NOMO-1 treated with DMSO at 0.1 percent for 48 hours (cell line): Measurements from ENCODE around the gene SPIRE2.
"Not testable (repeated sequence)": the region's sequence is repeated elsewhere in the genome, so short reads cannot be mapped to it uniquely, and the experiment has no call there.

Source experiments
- DNase-seq: peaks from one replicate; lab custom pipeline; 2025; ENCODE audit not compliant: unreplicated experiment; lab: John Stamatoyannopoulos, UW

The SPIRE2 gene, protein sequence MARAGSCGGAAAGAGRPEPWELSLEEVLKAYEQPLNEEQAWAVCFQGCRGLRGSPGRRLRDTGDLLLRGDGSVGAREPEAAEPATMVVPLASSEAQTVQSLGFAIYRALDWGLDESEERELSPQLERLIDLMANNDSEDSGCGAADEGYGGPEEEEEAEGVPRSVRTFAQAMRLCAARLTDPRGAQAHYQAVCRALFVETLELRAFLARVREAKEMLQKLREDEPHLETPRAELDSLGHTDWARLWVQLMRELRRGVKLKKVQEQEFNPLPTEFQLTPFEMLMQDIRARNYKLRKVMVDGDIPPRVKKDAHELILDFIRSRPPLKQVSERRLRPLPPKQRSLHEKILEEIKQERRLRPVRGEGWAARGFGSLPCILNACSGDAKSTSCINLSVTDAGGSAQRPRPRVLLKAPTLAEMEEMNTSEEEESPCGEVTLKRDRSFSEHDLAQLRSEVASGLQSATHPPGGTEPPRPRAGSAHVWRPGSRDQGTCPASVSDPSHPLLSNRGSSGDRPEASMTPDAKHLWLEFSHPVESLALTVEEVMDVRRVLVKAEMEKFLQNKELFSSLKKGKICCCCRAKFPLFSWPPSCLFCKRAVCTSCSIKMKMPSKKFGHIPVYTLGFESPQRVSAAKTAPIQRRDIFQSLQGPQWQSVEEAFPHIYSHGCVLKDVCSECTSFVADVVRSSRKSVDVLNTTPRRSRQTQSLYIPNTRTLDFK

GRCh38 chr16:89828199-89828869 is at the start of gene SPIRE2:
SPIRE2 (plus strand) TSS chr16:89828475; CDS start chr16:89828551, 76 bp downstream.
- DNase-seq: peak; percentile 72

GRCh38 chr16:89779231-89779908 is 48.9 kb upstream of the SPIRE2 start:
- DNase-seq: no peak

- no peak for DNase-seq
Measured at GRCh38 chr16:89779909-89780305, 48.4 kb upstream of the SPIRE2 start.

DNA sequence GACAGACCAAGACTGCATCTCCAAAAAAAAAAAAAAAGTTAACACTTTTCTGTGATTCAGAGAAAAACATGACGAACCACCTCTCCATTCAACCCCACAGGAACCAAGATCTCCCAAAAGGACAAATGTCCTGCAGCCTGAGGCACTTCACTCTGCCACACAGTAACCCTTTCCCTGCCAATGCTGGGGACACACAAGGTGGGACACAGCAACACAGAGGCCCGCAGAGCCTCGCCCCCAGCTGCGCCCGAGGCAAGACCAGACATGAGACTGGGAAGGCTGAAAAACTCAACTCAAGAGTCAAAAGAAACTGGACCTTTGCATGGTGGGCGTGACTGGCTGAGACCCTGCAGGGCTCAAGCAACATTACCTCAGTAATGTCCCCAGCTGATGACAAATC is 45.8 kb upstream of the SPIRE2 start:
- no peak for DNase-seq

- DNase-seq: not testable (repeated sequence)
Measured at GRCh38 chr16:89783952-89784351, 44.3 kb upstream of the SPIRE2 start.

GRCh38 chr16:89784406-89784805 is 43.9 kb upstream of the SPIRE2 start:
- DNase-seq: no peak

DNA sequence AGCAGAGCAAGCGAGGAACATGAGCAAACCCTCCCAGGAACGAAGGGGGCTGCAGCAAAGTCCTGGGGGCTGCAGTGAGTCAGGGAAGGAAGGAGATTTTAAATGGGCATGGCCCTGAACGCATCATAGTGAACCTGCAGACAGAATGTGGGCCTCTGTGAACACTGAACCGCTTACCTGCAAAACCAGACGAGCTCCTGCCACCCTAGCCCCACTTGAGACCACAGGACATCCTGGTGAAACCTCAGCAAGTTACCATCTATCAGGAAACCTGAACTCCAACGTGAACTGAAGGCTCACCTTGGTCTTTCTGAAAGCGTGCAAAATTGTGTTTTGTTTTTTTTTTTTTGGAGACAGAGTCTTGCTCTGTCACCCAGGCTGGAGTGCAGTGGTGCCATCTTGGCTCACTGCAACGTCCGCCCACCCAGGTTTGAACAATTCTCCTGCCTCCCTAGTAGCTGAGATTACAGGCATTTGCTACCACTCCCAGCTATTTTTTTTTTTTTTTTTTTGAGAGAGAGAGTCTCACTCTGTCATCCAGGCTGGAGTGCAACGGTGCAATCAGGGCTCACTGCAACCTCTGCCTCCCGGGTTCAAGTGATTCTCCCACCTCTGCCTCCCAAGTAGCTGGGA is 42.6 kb upstream of the SPIRE2 start:
- DNase-seq: no peak

- no peak for DNase-seq
Measured at GRCh38 chr16:89786474-89787364, 41.6 kb upstream of the SPIRE2 start.

GRCh38 chr16:89787365-89787805 is 40.9 kb upstream of the SPIRE2 start:
- DNase-seq: no peak

DNA sequence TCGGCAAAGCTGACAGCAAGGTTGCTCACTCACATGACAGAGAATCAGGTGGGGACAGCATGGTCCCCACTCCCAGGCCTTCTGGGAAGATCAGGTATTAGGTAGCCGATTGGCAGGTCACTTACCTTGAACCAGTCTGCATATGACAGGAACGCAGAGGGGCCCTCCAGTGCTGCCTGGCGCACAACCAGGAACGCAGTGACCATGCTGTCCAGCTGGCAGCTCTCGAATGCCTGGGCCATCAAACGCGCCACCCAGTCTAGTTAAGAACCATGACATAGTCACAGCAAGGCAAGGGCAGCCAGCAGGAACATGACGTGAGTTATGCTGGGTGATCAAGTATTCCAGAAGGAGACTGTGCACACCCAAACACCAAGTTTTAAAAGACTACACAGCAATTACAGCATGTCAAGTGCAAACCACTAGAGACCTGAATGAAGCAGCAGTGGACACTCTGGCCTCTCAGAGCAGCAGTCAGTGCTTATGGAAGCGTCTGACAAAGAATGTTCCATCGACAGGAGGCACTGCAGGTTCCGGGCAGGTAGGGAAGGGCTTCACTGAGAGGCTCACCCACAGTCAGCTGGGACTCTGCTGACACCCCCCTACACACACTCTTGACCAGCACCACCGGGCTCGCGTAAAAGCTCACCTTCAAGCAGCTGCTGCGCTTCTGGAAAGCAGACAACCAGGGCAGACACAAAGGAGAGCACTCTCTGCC is 36.8 kb upstream of the SPIRE2 start:
- no peak for DNase-seq

GRCh38 chr16:89793092-89793491 is 35.2 kb upstream of the SPIRE2 start:
- DNase-seq: not testable (repeated sequence)

DNA sequence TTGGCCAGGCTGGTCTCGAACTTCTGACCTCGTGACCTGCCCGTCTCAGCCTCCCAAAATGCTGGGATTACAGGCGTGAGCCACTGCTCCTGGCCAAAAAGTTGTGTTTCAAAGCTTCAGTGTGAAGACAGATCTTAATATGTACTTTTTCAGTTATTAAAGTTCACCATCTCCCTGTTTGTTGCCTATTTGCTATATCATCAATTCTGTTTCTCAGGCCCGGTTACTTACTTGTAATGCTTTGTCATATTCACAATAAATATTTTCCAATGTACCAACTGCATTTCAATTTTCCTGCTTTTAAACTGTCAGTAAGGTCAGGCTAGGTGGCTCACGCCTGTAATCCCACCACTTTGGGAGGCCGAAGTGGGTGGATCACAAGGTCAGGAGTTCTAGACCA is 34.3 kb upstream of the SPIRE2 start:
- no peak for DNase-seq

GRCh38 chr16:89795676-89796075 is 32.6 kb upstream of the SPIRE2 start:
- no peak for DNase-seq

GRCh38 chr16:89796104-89796503 is 32.2 kb upstream of the SPIRE2 start:
- DNase-seq: no peak

GRCh38 chr16:89798126-89798525 is 30.1 kb upstream of the SPIRE2 start:
- DNase-seq: no peak

DNA sequence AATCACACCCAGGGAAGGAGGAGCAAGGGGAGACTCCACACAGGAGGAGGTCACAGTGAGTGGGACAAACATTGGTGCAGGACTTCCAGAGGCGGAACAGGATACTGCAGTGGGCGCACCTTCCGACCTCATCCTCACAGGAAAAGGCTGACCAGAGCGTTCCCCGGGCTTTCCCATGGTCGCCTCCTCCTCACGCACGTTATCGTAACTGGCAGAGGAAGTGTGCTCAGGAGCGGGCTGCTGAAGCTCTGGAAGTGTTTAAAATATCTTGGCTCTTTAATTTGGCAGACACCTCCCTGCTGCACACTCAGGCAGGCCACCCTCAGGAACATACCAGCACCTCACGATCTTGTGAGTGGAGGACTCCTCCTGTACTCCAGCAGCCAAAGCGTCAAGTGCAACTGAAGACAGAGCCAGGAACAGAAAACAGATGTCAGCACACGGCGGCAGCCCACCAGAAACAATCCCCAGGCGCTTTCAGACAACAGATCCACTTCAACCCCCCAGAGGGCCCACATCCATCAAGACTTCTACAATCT is 29.4 kb upstream of the SPIRE2 start:
- no peak for DNase-seq

GRCh38 chr16:89801800-89802199 is 26.5 kb upstream of the SPIRE2 start:
- no peak for DNase-seq

GRCh38 chr16:89805136-89805905 is 23.0 kb upstream of the SPIRE2 start:
- no peak for DNase-seq
